ENCODE data around the gene TXNRD2. TPM values are rescaled to one million over a fixed set of nuclear protein-coding genes. Genes with fewer than 3 reads are reported as not detected.

The TXNRD2 gene
- total RNA-seq, 1 donor from 2014 or later: 0.19 TPM

GRCh38 chr22:19930551-19931486 lies 10.8 kb downstream of the TXNRD2 start:
- H3K9ac ChIP-seq: no peak overlapping the region
- no peak overlapping the region for H3K4me3 Mint-ChIP-seq
- peaks cover 2% of the 10 kb centered on the region for H3K27me3 Mint-ChIP-seq (ENCODE audit: insufficient read depth, low read depth)
- H3K27me3 ChIP-seq: no peaks in the 10 kb centered on the region
- no peak for DNase-seq (ENCODE audit: low spot score)
- H3K27ac Mint-ChIP-seq: no peak overlapping the region
- no peak overlapping the region for H2AFZ ChIP-seq (replicated peaks)
- no peak overlapping the region for H3K27ac ChIP-seq
- H3K4me1 ChIP-seq: no peaks in the 10 kb centered on the region
- H3K79me2 ChIP-seq (ENCODE audit: low read depth): no peaks in the 10 kb centered on the region
- peaks cover 7% of the 10 kb centered on the region for H3K9me3 Mint-ChIP-seq
- no peaks in the 10 kb centered on the region for H3K9me3 ChIP-seq (ENCODE audit: low read depth)
- no peaks in the 10 kb centered on the region for H3F3A ChIP-seq (ENCODE audit: low read depth)
- no peak for TF ChIP-seq CTCF (IDR thresholded peaks at IDR 0.05)
- TF ChIP-seq EZH2phosphoT487 (IDR thresholded peaks at IDR 0.05): no peak
- TF ChIP-seq EZH2 (IDR thresholded peaks at IDR 0.05): no peak
- no peak overlapping the region for H3K4me2 ChIP-seq
- no peaks in the 10 kb centered on the region for H4K20me1 ChIP-seq (ENCODE audit: low read depth)
- no peaks in the 10 kb centered on the region for H3K4me1 Mint-ChIP-seq
- H3K36me3 Mint-ChIP-seq: no peaks in the 10 kb centered on the region
- no peak overlapping the region for H3K4me3 ChIP-seq
- no peaks in the 10 kb centered on the region for H3K36me3 ChIP-seq

GRCh38 chr22:19929586-19930550 lies 11.8 kb downstream of the TXNRD2 start:
- DNase-seq (ENCODE audit: low spot score): no peak
- Mint-ChIP-seq H3K9me3 (no peaks in the 10 kb centered on the region), H3K4me3 (no peak overlapping the region), H3K36me3 (no peaks in the 10 kb centered on the region), H3K27ac (no peak overlapping the region), H3K27me3 (ENCODE audit: insufficient read depth, low read depth) (peaks cover 2% of the 10 kb centered on the region), H3K4me1 (no peaks in the 10 kb centered on the region)
- no peak overlapping the region for H3K27ac ChIP-seq
- H3K27me3 ChIP-seq: no peaks in the 10 kb centered on the region
- H3K79me2 ChIP-seq (ENCODE audit: low read depth): no peaks in the 10 kb centered on the region
- H2AFZ ChIP-seq (replicated peaks): no peak overlapping the region
- H3K4me1 ChIP-seq: no peaks in the 10 kb centered on the region
- no peak overlapping the region for H3K9ac ChIP-seq
- H3K4me2 ChIP-seq: no peak overlapping the region
- no peaks in the 10 kb centered on the region for H3K9me3 ChIP-seq (ENCODE audit: low read depth)
- TF ChIP-seq EZH2 (IDR thresholded peaks at IDR 0.05) (no peak), CTCF (IDR thresholded peaks at IDR 0.05) (no peak), EZH2phosphoT487 (IDR thresholded peaks at IDR 0.05) (no peak)
- no peaks in the 10 kb centered on the region for H3F3A ChIP-seq (ENCODE audit: low read depth)
- H3K36me3 ChIP-seq: no peaks in the 10 kb centered on the region
- H4K20me1 ChIP-seq (ENCODE audit: low read depth): no peaks in the 10 kb centered on the region
- H3K4me3 ChIP-seq: no peak overlapping the region

- no peak for DNase-seq (ENCODE audit: low spot score)
- no peak overlapping the region for H3K27ac ChIP-seq
- H3F3A ChIP-seq (ENCODE audit: low read depth): no peaks in the 10 kb centered on the region
- TF ChIP-seq EZH2 (IDR thresholded peaks at IDR 0.05) (no peak), CTCF (IDR thresholded peaks at IDR 0.05) (no peak), EZH2phosphoT487 (IDR thresholded peaks at IDR 0.05) (no peak)
- Mint-ChIP-seq H3K36me3 (no peaks in the 10 kb centered on the region), H3K4me1 (no peaks in the 10 kb centered on the region), H3K27me3 (ENCODE audit: insufficient read depth, low read depth) (peaks cover 2% of the 10 kb centered on the region), H3K4me3 (no peak overlapping the region), H3K9me3 (no peaks in the 10 kb centered on the region), H3K27ac (no peak overlapping the region)
- no peaks in the 10 kb centered on the region for H3K79me2 ChIP-seq (ENCODE audit: low read depth)
- H3K4me1 ChIP-seq: no peaks in the 10 kb centered on the region
- no peaks in the 10 kb centered on the region for H3K9me3 ChIP-seq (ENCODE audit: low read depth)
- H2AFZ ChIP-seq (replicated peaks): no peak overlapping the region
- H3K9ac ChIP-seq: no peak overlapping the region
- H3K27me3 ChIP-seq: no peaks in the 10 kb centered on the region
- H3K4me3 ChIP-seq: no peak overlapping the region
- no peaks in the 10 kb centered on the region for H3K36me3 ChIP-seq
- H4K20me1 ChIP-seq (ENCODE audit: low read depth): no peaks in the 10 kb centered on the region
- H3K4me2 ChIP-seq: no peak overlapping the region
Measured at GRCh38 chr22:19928207-19928606, 13.4 kb downstream of the TXNRD2 start.
